ENCODE data around the gene ZFTA.
A peak's percentile ranks its signal among the peaks of the same experiment; 100 is the strongest.

The ZFTA gene

GRCh38 chr11:63766531-63767235 is 1.9 kb downstream of the ZFTA start:
- TF ChIP-seq CTCF (conservative IDR thresholded peaks at IDR 0.05; ENCODE audit: low read length): no peak
- no peak for DNase-seq (ENCODE audit: low read depth)
- H3K4me3 ChIP-seq (ENCODE audit: low read length): peak overlapping the region; percentile 80

DNA sequence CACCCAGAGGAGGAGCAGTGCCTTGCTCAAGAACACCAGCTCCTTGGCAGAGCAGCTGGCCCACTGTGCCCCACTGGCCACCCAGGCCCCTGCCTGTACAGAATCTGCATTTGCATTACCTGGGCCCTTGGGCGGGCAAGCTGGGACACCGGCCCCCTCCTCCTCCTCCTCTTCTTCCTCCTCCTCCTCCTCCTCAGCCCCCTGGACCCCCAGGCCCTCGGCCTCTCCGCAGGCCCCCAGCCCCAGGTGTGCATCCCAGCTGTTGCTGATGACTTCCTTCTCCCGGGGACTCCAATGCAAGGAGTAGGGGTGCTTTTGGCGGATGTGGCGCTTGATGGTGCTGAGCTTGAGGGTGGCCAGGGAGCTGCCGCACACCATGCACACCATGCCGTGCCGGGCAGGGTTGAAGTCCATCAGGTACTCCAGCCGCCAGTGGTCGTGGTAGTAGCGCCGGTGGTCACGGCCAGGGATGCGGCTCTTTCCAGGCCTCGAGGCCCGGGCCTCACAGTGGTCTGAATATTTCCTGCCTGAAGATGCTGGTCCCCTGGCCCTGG is 2.8 kb downstream of the ZFTA start:
- no peak for TF ChIP-seq CTCF (conservative IDR thresholded peaks at IDR 0.05; ENCODE audit: low read length)
- DNase-seq (ENCODE audit: low read depth): no peak
- no peak overlapping the region for H3K4me3 ChIP-seq (ENCODE audit: low read length)

DNA sequence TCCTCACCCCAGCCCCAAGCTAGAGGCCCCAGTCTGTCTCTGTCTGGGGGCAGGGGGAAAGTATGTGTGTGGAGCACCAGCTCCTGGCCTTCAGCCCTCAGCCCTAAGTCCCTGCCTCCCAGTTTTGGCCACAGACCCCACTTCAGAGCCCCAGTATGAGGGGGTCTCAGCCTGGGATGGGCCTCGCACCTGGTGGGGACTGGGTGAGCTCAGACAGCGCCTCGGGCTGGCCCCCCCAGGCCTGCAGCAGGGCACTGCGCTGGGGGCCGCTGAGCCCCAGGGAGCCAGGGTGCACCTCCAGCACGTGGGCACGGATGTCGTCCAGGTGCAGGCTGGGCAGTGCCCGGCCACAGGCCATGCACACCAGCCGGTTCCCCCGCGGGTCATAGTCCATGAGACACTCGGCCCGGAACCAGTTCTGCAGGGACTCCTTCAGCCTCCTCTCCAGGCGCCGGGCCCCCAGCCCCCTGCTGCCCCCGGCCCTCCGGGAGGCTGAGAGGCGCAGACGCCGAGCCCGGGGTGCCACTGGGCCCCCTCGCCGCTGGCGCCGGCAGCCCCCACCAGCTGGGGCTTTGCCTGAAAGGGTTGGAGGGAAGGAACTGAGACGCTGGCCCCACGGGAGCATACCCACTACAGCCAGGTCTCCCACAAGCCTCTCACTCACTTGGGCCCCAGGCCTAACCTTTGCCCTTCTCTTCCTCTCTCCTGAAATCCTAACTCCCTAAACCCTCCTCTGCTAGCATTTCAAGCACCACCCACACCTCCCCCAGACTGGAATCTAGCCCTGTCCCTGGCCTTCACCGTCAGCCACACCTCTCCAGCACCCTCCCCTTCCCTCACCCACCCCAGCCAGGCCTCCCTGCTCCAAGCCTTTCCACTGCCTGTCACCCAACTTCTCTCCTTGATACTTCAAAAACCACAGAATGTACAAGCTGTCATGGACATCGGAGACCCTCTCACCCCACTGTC is 3.6 kb downstream of the ZFTA start:
- H3K4me3 ChIP-seq (ENCODE audit: low read length): no peak overlapping the region
- no peak for TF ChIP-seq CTCF (conservative IDR thresholded peaks at IDR 0.05; ENCODE audit: low read length)
- DNase-seq (ENCODE audit: low read depth): no peak

- TF ChIP-seq CTCF (conservative IDR thresholded peaks at IDR 0.05; ENCODE audit: low read length): no peak
- H3K4me3 ChIP-seq (ENCODE audit: low read length): no peak overlapping the region
- DNase-seq (ENCODE audit: low read depth): no peak
Measured at GRCh38 chr11:63764340-63764678, 4.3 kb downstream of the ZFTA start.

GRCh38 chr11:63763496-63764339 is 4.9 kb downstream of the ZFTA start:
- no peak for DNase-seq (ENCODE audit: low read depth)

More at GRCh38 chr11:63763496-63764339, 4.9 kb downstream of the ZFTA start:
- H3K4me3 ChIP-seq (ENCODE audit: low read length): no peak overlapping the region
- no peak for TF ChIP-seq CTCF (conservative IDR thresholded peaks at IDR 0.05; ENCODE audit: low read length)
